K562 (cell line): ENCODE data around the gene DIRAS2. TPM values are rescaled to one million over a fixed set of nuclear protein-coding genes. Genes with fewer than 3 reads are reported as not detected.

Experiments
- ATAC-seq: fragments of 200-7000 bp; cut with Tn5 transposase; 3 replicates; pipeline ENCODE4 v1.9.1; 2020; ENCODE audit warnings: moderate library complexity
- BruUV-seq: library from RNA; stranded (reverse); fragments of 400-500 nt; replicated peaks from 2 replicates; lab custom pipeline; 2021; lab: Mats Ljungman, UMichigan
- CTCF ChIA-PET: fragments of 300-600 bp; formaldehyde crosslinking; extraction: SDS; loops from one replicate; lab custom pipeline; 2021; ENCODE audit warnings: low intra/inter-chr PET ratio; lab: Yijun Ruan, JAX
- POLR2A ChIA-PET: fragments of 300-600, 350-650 bp; sonication (Branson Sonifier 250); formaldehyde crosslinking; extraction: SDS; loops from one replicate; lab custom pipeline; 2021; ENCODE audit warnings: antibody characterized with exemption, inconsistent platforms; lab: Yijun Ruan, JAX
- DNase-seq, 4 experiments: peaks; one replicate each; pipeline versions ENCODE4 v3.0.0 to v3.0.0-alpha.2; 2011 to 2018; ENCODE audit warnings: low spot score in 3 of 4, mixed read lengths in 3 of 4; ENCODE audit errors: extremely low read depth in 1 of 4
- FAIRE-seq: peaks from 2 replicates; lab custom pipeline; 2011; peaks lifted over from hg19 to GRCh38; lab: Jason Lieb, UNC
- H2AFZ ChIP-seq: 2 replicates; pipeline ENCODE4 v1.6.0; 2011; ENCODE audit warnings: low read depth, low read length, control low read depth, inconsistent platforms
- H3K27ac ChIP-seq: fragments of 200-600 bp; 3 replicates; pipeline ENCODE4 v1.8.0; 2011; ENCODE audit warnings: low read depth, mild to moderate bottlenecking, control low read depth, inconsistent platforms, low read length, moderate library complexity, mixed read lengths; ENCODE audit errors: extremely low read depth
- H3K27me3 ChIP-seq, 2 experiments: fragments of 300-600 bp in 1 of 2; 2 replicates in 1 of 2; 3 replicates in 1 of 2; pipeline versions ENCODE4 v1.6.0 to v1.8.0; 2011; ENCODE audit warnings: inconsistent platforms in 2 of 2, low read length in 2 of 2, mild to moderate bottlenecking in 1 of 2, mixed read lengths in 1 of 2, moderate library complexity in 1 of 2; ENCODE audit not compliant: control insufficient read depth in 2 of 2, insufficient read depth in 2 of 2
- H3K36me3 ChIP-seq: fragments of 300-600 bp; 3 replicates; pipeline ENCODE4 v1.8.0; 2011; ENCODE audit warnings: mild to moderate bottlenecking, low read length, inconsistent platforms; ENCODE audit not compliant: control insufficient read depth, insufficient read depth
- H3K4me1 ChIP-seq, 2 experiments: fragments of 200-600 bp in 1 of 2; replicated peaks in 1 of 2; 2 replicates in 1 of 2; 3 replicates in 1 of 2; pipeline versions ENCODE4 v1.5.1 to v1.8.0; 2011; ENCODE audit warnings: inconsistent platforms in 2 of 2, low read length in 2 of 2, mild to moderate bottlenecking in 1 of 2, mixed read lengths in 1 of 2, moderate library complexity in 1 of 2; ENCODE audit not compliant: control insufficient read depth in 2 of 2, insufficient read depth in 2 of 2
- H3K4me2 ChIP-seq: 2 replicates; pipeline ENCODE4 v1.6.1; 2011; ENCODE audit warnings: low read length, control low read depth, inconsistent platforms, mixed read lengths; ENCODE audit not compliant: insufficient read depth
- H3K4me3 ChIP-seq: fragments of 200-600 bp; sonication (generic), shearing (Covaris generic); 2 replicates; pipeline ENCODE4 v1.5.1; 2016; ENCODE audit warnings: control low read depth, inconsistent platforms
- H3K79me2 ChIP-seq: fragments of 200-600 bp; 3 replicates; pipeline ENCODE4 v1.8.0; 2011; ENCODE audit warnings: low read length, inconsistent platforms; ENCODE audit not compliant: control insufficient read depth, insufficient read depth
- H3K9ac ChIP-seq, 2 experiments: 2 replicates each; pipeline versions ENCODE4 v1.6.0 to v1.6.1; 2011; ENCODE audit warnings: low read depth in 2 of 2, low read length in 2 of 2, control low read depth in 1 of 2, inconsistent platforms in 1 of 2, mild to moderate bottlenecking in 1 of 2, mixed read lengths in 1 of 2; ENCODE audit not compliant: insufficient read depth in 1 of 2
- H3K9me1 ChIP-seq: one replicate; pipeline ENCODE4 v1.6.0; 2011; ENCODE audit warnings: inconsistent platforms, mild to moderate bottlenecking, low read length, moderate library complexity; ENCODE audit not compliant: control insufficient read depth, insufficient read depth
- H3K9me3 ChIP-seq: replicated peaks from 2 replicates; pipeline ENCODE4 v1.5.1; 2011; ENCODE audit warnings: low read depth, low read length, inconsistent platforms; ENCODE audit not compliant: control insufficient read depth, insufficient read depth
- H4K20me1 ChIP-seq: replicated peaks from 2 replicates; pipeline ENCODE4 v1.6.1; 2011; ENCODE audit warnings: low read length, inconsistent platforms, mixed read lengths; ENCODE audit not compliant: control insufficient read depth, insufficient read depth
- ARID1B ChIP-seq: fragments of 450-650 bp; IDR thresholded peaks from 2 replicates; pipeline ENCODE4 v1.6.1; 2016; ENCODE audit warnings: antibody characterized with exemption, mild to moderate bottlenecking, inconsistent platforms
- ARID2 ChIP-seq: fragments of 450-650 bp; IDR thresholded peaks from 2 replicates; pipeline ENCODE4 v1.6.1; 2017; ENCODE audit warnings: antibody characterized with exemption, mild to moderate bottlenecking
- CREB5 ChIP-seq: fragments of 250-450 bp; sonication (Bioruptor Pico); IDR thresholded peaks from 2 replicates; pipeline ENCODE4 v1.5.0; 2020; ENCODE audit warnings: mild to moderate bottlenecking
- CXXC5 ChIP-seq: fragments of 250-450 bp; sonication (Bioruptor Pico); IDR thresholded peaks from 2 replicates; pipeline ENCODE4 v1.8.0; 2022; ENCODE audit warnings: inconsistent platforms, mild to moderate bottlenecking, moderate library complexity
- KLF10 ChIP-seq: fragments of 250-450 bp; sonication (Bioruptor Pico); IDR thresholded peaks from 2 replicates; pipeline ENCODE4 v1.6.1; 2021; ENCODE audit warnings: matching md5 sums
- PTRF ChIP-seq: fragments of 450-650 bp; IDR thresholded peaks from 2 replicates; pipeline ENCODE4 v1.6.1; 2016; ENCODE audit warnings: mild to moderate bottlenecking, missing genetic modification characterization, missing compliant biosample characterization
- SETDB1 ChIP-seq: IDR thresholded peaks from one replicate; pipeline ENCODE4 v1.6.1; 2012; ENCODE audit warnings: low read length, control low read depth, inconsistent platforms
- SIN3A ChIP-seq, 2 experiments: fragments of 150-350 bp in 1 of 2; IDR thresholded peaks; 2 replicates each; pipeline ENCODE4 v1.6.1; 2011 to 2016; ENCODE audit warnings: borderline replicate concordance in 2 of 2, low read depth in 2 of 2, low read length in 2 of 2, mild to moderate bottlenecking in 2 of 2, moderate library complexity in 2 of 2; ENCODE audit not compliant: control insufficient read depth in 1 of 2
- ZC3H4 ChIP-seq: sonication (generic); formaldehyde crosslinking; IDR thresholded peaks from 2 replicates; pipeline ENCODE4 v1.9.0; 2021; ENCODE audit warnings: missing genetic modification reagents, borderline replicate concordance
- ZNF384 ChIP-seq: IDR thresholded peaks from 2 replicates; pipeline ENCODE4 v1.6.1; 2012; ENCODE audit warnings: low read depth, low read length, improper control_type of control experiment
- ZNF655 ChIP-seq: fragments of 250-450 bp; sonication (Bioruptor Pico); IDR thresholded peaks from 2 replicates; pipeline ENCODE4 v1.5.0; 2021
- ZNF778 ChIP-seq: fragments of 450-650 bp; formaldehyde crosslinking; IDR thresholded peaks from 2 replicates; pipeline ENCODE4 v1.4.0; 2020; ENCODE audit warnings: mild to moderate bottlenecking, moderate library complexity
- WGBS: fragments of 100-300 bp; shearing (Covaris generic); methylation state at CpG from one replicate; pipeline ENCODE4 v1.1.6; 2016; ENCODE audit warnings: low coverage, mixed read lengths; ENCODE audit not compliant: insufficient coverage; ENCODE audit errors: missing lambda C conversion rate; 5-methylcytosine and 5-hydroxymethylcytosine counted together
- in situ Hi-C: fragments of 300-500 bp; cut with MboI; formaldehyde crosslinking; loops from 4 replicates; pipeline ENCODE4 v1.15.0; 2018; ENCODE audit warnings: inconsistent platforms, mixed read lengths
- intact Hi-C: fragments of 100-400 bp; cut with micrococcal nuclease; formaldehyde crosslinking; loops from 2 replicates; pipeline ENCODE4 v1.14.2; 2022
- polyA plus RNA-seq, 8 experiments: library from polyadenylated mRNA; depleted of rRNA in 4 of 8; stranded (reverse) in 5 of 8; unstranded in 3 of 8; fragments of >200 nt; fragmentation: Nextera tagmentation in 2 of 8; fragmentation: Illumina TruSeq in 1 of 8; extraction: Ambion mirVana in 2 of 8; extraction: Trizol in 1 of 8; gene quantifications; 2 replicates each; pipeline versions ENCODE4 v1.2.1 to v1.2.3, GENCODE V29; 2011 to 2014; ENCODE audit warnings: inconsistent platforms in 1 of 8, missing spikeins in 1 of 8
- total RNA-seq, 7 experiments: library from RNA; depleted of rRNA in 6 of 7; stranded (reverse); fragments of >200 nt in 6 of 7; fragmentation: Illumina TruSeq in 2 of 7; extraction: Trizol in 2 of 7; gene quantifications; 2 replicates each; pipeline versions ENCODE4 v1.2.1 to v1.2.3, GENCODE V29; 2011 to 2021; ENCODE audit warnings: low replicate concordance in 1 of 7

DIRAS2 gene
- total and polyA plus RNA-seq, 9 of the 15 experiments (the other 6 are each of a cell fraction or from before 2014, with no cell fraction given) = not detected

- POLR2A ChIA-PET = interaction anchor here (0.7 kb wide), 2 partner anchors 11 to 335 kb away, joined by 3 to 5 read pairs; no protein-coding TSS in a partner anchor
- FAIRE-seq = no peak
- in situ Hi-C loops = no loop called here
- no peak for ATAC-seq
- WGBS = 0% methylated on average over 1 of the region's 1 CpG
- Histone ChIP-seq H3K4me2 (no peak overlapping the region), H4K20me1 (no peaks in the 10 kb centered on the region), H3K36me3 (no peaks in the 10 kb centered on the region), H3K4me1 (no peaks in the 10 kb centered on the region; a peak in 1 of 5 replicates), H3K4me3 (no peak overlapping the region), H3K9ac (no peak overlapping the region), H2AFZ (no peak overlapping the region), H3K9me3 (no peaks in the 10 kb centered on the region), H3K27ac (no peak overlapping the region), H3K79me2 (no peaks in the 10 kb centered on the region), H3K27me3 (peaks cover 0 to 11% of the 10 kb centered on the region in 2 experiments; a peak in 3 of 5 replicates), H3K9me1 (no peaks in the 10 kb centered on the region)
- BruUV-seq = no TSS peak
- intact Hi-C loops = no loop called here
- CTCF ChIA-PET = no interaction called here
- TF ChIP-seq ZC3H4 = no peak
- TF ChIP-seq PTRF = no peak
- TF ChIP-seq ARID2 = no peak
- TF ChIP-seq ZNF778 (CRISPR knock-in tag) = no peak
- no peak for TF ChIP-seq CXXC5 (CRISPR knock-in tag)
- TF ChIP-seq ZNF655 (CRISPR knock-in tag) = no peak
- TF ChIP-seq ZNF384 = no peak
- TF ChIP-seq SIN3A (IDR thresholded peaks at IDR 0.05; ENCODE audit: borderline replicate concordance in 2 of 2, control insufficient read depth in 1 of 2, low read depth in 2 of 2, low read length in 2 of 2) = no peak
- no peak for TF ChIP-seq SETDB1
- no peak for TF ChIP-seq KLF10 (CRISPR knock-in tag)
- TF ChIP-seq CREB5 (CRISPR knock-in tag) = no peak
- TF ChIP-seq ARID1B = no peak
- DNase-seq = no peak
Measured at GRCh38 chr9:90645721-90646120, 3.1 kb upstream of the DIRAS2 start.
